ENCODE measurements around the gene DNMBP.
A peak's percentile ranks its signal among the peaks of the same experiment; 100 is the strongest.
"Not testable (repeated sequence)": the region's sequence is repeated elsewhere in the genome, so short reads cannot be mapped to it uniquely, and the experiment has no call there.

DNMBP gene

DNA sequence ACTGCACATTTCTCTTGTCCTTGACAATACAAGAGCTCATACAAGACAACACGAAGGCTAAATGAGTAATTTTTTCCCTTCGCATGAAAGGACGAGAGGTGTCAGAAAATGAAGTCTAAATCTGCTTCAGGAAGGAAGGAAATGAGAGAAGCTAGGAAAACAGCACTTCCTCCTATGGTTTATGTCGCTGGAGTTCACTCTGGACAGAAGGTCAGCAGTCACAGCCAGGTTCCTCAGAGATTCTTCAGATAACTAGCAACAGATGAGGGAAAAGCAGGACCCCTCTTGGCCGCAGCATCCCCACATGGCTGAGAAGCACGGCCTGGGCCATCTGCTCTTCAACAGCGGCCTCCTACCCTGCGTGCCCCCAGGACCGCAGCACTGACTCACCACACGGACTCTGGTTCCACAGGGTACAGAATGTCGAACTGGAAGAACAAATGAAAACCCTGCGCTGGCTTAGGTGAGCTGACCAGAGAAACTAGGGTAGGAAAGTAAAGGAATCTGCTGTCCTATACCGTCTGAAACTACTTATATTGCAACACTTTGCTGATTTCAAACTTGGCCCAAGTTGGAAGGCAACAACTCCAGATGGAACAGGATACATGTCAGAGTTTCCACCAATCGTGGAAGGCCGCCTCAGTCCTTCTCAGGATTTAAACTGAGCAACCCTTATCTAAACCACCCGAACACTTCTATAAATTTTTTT lies 26.3 kb downstream of the DNMBP start:
- peak; percentile 83 for DNase-seq

DNA sequence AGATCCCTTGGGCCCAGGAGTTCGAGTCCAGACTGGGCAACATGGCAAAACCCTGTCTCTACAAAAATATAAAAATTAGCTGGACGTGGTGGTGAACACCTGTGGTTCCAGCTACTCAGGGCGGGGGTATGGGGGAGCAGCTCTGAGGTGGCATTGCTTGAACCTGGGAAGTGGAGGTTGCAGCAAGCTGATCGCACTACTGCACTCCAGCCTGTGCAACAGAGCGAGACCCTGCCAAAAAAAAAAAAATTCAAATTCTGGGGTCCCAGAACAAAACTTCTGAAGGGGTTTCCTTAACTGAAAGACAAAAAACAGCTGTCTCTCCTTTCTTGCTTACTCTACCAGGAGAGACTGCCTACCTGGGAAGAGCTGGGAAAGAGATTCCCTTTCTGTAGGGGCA lies 27.0 kb downstream of the DNMBP start:
- DNase-seq, result no peak

DNA sequence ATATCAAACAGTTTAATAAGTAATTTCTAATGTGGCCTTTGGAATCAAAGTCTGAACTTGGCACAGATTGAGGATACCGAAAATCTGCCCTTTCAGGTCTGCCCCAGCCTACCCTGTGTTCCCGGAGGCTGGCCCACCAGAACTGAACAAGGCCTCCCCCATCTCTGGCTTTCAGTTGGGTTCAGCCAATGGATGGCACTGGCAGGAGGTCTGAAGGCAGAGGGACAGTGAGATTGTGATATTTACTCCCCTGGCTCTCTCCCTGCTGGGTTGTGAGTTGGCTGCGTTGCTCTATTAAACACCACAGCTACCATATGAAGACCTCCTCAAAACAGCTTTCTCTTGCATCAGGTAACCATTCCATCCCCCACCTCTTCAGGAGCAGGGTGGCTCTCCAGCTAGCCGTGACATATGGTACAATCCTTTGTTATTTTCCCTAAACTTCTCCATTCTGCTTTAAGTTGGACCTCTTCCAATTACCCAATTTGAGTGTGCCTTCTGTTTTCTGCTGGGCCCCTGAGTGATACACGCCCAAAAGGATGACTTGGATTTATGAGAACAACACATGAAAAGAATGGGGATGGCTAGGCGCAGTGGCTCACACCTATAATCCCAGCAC lies 28.1 kb downstream of the DNMBP start:
- DNase-seq, result no peak

DNA sequence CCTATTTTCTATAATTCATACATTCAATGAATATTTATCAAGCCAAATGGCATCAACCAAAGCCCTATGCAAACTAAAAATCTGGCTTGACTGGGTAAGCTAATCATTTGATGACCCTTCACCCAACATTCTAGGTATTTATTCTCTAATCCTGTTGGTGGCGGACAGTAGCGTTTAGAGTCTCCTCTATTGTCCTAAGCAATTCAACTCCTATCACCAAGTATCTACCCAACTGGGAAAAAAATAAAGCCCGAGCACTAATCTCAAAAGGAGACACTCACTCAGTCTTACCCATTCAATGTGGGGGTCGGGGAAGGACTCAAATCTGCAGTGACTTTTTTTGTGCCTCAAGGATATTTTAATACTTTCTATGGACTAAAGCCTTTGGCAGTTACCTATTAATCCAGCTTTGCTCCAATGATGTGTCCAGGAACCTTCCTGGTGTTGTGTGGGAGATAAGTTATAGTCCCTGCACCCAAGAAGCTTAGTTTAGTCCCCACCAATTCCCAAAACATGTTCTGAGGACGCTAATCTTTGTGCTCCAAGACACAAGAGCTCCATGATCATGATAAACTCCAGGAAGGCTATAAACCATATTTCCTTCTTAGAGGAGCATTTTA lies 30.6 kb downstream of the DNMBP start:
- no peak for DNase-seq

DNA sequence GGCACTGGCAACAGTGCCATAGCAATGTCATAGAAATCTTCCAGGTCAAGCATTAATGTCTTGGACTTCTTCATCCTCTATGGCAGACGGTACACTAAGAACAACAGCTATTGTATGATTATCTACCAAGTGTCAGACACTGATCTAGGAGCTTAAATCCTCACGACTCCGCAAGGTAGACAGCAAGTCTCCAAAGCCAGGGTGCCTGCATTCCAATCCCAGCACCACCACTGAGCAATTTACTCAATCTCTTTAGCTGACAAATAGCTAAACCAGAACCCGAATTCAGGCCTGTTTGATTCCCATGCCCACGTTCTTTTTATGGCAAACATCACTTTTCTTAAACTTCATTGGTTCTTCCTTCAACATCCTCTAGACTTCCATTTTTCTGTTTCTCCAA lies 31.8 kb downstream of the DNMBP start:
- DNase-seq, result no peak

DNA sequence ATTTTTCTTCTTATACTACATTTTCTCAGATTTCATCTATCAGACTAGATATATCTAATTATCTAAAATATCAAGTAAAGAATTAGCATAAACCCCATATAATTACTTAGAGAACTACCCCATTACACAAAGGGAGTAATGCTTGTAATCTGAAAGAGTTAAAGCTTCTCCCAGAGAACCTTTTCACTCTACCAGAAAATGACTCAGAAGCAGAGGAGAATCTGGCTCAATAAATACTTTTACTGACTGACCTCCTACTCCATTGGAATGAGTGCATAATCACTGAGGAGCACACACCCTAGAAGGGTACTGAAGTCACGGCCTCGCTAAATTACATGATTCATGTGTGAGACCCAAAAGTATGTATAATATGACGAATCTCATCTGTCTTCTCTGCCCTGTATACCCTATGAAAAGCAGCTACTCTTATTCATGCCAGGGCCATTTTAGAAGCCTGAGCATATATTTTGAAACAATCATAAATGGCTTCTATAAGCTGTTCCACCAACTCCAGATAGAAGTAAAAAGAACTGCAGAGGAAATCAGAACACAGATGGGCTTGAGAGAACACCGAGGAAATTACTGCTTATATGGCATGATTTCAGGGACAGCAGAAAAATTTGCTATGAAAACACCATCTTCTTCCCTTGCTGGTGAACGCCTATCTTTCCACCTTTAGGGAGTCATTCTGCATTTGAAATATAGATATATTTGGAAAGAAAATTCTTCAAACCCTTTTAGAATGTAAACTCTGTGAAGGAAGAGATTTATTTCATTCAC lies 32.7 kb downstream of the DNMBP start:
- peak; percentile 93 for DNase-seq

DNA sequence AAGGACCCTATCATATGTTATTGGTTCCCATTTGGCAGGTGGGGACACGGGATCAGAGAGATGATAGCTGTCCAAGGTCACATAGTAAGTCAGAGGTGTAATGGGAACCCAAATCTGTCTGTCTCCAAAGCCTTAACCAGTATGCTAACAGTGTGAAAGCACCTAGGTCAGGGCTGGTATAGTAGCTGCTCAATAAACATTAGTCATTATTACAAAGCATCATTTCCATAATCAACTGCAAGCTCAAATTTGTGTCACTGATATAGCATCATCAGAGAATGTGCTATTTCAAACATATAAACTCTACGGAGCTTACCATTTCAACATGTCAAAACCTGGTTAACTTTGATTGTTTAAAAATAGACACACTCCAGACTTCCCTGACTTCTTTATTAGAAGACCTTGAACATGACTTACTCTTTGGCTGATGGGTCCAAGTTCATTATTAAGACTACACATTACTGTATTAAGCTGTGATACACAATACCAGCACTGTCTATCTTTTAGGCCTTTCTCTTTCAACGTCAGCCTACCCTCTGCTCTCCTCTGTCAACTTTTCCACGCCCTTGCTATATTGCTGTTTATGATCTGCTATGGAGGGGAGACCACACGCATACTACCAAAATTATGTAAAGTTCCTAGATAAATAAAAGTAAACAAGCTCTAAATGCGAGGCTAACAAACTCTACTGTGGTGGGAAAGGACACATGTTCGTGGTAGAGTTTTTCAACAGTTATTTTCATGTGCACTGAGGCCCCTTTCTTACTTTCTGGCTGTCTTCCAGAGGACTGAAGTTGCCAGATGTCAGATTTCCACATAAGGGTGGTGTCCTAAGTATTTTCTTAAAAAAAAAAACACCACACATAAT lies 33.6 kb downstream of the DNMBP start:
- DNase-seq, result peak; percentile 72

DNA sequence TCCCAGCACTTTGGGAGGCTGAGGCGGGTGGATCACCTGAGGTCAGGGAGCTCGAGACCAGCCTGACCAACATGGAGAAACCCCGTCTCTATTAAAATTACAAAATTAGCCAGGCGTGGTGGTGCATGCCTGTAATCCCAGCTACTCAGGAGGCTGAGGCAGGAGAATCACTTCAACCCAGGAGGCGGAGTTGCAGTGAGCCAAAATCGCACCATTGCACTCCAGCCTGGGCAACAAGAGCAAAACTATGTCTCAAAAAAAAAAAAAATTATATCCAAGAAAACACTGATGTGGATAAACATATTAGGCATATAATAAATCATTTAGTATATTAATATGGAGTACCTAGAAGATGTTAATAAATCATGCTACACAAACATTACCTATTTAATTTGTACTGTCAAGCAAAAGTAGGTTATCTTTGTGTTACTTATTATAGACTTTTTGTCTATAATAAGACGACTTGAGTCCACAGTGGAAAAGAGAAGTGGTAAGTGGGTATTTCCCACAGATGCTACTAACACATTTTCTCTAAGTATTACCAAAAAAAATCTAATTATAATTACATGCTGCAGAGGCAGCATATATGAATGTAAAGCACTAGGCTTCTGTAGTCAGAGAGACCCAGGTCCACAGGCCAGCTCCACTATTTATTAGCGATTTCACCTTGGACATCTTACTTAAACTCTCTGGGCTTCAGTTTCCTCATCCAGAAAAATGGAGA lies 34.5 kb downstream of the DNMBP start:
- no peak for DNase-seq

DNA sequence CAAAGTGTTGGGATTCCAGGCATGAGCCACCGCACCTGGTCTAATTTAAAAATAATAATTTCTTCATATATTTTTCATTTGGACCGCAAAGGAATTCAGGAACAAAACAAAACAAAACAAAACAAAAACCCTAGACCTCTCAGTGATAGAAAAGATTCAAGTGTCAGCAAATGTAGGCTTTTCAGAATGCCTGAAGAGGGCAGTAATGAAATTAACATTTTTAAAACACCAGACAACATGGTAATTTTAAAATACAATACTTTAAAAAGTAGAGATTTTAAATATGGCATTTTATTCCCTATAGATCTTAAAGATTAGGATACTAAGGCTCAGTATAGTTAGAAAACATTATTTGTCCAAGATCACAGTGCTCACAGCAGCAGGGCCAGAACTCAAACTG lies 36.6 kb downstream of the DNMBP start:
- DNase-seq, result no peak

DNA sequence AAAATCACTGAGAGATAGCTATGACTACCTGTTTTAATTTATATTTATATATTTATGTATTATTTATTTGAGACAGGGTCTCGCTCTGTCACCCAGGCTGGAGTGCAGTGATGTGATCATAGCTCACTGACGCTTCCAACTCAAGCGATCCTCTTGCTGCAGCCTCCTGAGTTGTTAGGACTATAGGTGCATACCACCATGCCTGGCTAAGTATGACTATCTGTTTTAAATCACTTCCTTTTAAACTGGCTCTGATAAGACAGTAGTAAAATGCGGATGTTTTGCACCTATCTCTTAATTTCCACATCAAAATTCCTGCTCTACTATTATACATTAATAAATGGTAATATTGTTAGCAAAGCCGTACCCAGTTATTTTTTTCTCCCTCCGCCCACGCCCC lies 41.8 kb downstream of the DNMBP start:
- no peak for DNase-seq

DNA sequence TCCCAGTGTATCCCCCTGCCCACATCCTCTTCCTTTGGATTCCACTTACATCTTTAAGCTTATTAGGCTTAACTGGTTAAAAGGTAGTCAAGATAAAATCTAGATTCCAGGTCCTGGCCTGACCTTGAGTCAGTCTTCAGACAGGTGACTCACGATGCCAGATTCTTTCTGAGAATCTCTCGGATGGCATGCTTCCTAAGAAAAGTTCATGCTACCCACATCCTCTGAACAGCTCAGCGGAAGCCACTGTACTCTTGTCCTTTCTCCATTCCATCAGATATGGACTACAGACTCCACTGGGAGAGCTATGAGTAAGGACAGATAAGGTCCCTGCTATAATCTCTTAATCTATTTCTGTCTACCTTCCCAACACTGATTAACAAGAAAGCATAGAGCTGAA lies 43.4 kb downstream of the DNMBP start:
- peak; percentile 67 for DNase-seq

DNA sequence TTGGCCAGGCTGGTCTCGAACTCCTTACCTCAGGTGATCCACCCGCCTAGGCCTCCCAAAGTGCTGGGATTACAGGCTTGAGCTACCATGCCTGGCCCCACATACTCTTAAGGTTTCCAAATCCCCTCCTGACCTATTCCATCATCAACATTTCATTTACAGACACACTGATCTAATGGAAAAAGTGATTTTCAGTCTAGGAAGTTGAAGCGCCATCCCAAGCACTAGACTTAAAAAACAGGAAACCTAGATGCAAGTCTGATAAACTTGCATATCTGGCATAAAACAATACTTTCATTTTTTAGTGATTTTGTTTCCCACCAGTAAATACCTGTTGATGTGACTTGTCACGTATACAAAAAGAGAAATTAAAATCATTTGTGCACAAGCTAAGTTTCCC lies 44.0 kb downstream of the DNMBP start:
- no peak for DNase-seq

DNA sequence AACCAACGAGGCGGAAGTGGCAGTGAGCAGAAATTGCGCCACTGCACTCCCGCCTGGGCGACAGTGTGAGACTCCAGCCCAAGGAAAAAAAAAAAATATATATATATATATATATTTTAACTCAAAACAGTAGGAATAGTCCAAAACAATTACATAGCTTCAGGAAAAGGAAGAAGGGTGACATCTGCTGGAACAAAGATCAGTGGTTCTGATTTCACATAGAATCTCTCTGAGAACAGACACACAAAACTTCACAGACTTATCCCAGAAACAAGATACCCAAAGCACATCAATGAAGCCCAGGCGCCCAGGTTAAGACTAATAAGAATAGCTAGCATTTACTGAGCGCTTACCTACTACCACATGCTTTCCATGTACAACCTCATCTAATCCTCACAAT lies 45.0 kb downstream of the DNMBP start:
- no peak for DNase-seq

DNA sequence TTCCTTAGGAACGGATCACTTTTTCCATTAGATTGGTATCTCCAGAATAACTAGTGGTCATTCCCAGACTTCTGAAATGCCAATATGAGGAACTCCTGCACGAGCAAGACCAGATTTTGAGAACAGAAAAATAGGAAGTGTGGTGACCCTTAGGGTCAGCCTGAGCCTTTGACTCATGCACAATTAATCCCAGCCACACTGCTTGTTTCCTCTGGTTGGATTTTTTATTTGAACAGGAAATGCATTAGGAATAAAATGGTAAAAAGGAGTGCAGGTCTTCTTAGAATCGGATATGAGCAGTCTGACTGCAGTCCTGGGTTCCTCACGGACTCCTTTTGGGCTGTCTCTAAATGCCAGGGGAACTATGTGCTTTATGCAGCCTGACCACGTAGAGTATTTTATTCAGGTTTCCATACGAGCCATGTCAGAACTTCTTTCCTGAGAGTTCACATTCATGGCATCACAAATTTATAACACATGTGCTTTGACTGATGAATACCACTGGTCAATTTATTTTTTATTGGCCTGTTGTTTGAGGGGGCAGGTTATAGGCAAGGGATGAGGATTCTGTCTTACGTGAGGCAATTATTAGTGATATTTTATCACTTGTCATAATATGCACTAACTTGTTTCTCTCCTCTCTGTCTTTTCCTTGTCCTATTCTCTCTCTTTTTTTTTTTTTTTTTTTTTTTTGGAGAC lies 46.1 kb downstream of the DNMBP start:
- not testable (repeated sequence) for DNase-seq

DNA sequence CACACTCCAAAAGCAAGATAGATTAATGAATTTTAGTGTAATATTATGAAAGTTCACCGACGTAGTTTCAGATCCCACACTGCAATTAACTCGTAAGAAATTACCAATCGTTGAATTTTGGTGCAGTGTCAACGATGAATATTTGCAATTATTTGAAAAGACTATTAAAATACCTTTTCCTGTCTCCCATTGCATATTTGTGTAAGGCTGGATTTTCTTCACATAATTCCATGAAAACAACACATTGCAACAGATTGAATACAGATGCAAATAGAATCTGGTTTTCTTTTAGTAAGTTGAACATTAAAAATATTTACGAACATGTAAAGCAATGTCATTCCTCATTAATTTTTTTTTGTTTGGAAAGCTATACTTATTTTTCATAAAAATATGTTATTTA lies 50.9 kb downstream of the DNMBP start:
- no peak for DNase-seq

DNA sequence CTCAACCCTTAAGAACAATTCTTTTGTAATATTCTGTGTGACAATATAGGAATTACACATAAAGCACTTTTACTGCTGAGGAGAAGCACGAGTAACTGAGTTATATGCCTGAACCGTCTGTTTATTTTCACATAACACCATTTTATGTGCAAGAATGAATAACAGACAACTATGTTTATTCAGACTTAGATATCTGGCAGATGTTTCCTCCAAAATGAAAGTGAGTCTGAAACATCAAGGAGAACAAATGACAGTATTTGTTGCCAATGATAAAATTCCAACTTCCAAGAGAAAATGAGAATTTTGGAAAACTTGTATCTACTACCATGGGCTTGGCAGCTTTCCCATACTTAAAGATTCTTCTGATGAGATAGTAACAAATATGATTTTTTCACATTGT lies 51.4 kb downstream of the DNMBP start:
- DNase-seq, result no peak

DNA sequence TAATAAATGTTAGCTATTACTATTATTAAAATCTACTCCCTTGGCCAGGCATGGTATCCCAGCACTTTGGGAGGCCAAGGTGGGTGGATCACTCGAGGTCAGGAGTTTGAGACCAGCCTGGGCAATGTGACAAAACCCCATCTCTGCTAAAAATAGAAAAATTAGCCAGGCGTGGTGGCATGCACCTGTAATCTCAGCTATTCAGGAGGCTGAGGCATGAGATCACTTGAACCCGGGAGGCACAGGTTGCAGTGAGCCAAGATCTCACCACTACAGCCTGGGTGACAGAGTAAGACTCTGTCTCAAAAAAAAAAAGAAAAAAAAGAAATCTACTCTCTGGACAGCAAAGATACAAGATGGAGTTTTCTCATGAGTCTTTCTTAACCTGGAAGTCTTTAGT lies 56.2 kb downstream of the DNMBP start:
- DNase-seq, result not testable (repeated sequence)

DNA sequence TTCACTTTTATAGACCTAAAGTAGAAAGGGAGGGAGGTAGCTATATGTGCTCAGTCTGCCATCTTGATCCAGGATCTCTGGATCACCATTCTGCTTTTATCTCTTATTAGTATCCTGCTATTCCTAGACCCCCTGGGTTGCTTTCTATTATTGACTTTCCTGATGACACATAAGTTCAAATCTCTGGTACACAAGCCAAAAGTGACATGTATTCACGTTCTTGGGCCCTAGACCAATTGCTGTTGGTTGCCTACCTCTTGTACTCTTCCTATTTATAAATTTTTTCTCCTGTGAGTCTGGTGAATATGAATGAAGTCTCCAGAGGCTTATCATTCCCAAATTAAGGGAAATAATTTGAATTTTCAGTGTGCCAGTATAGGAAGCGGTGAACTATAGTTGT lies 56.9 kb downstream of the DNMBP start:
- DNase-seq, result no peak

DNA sequence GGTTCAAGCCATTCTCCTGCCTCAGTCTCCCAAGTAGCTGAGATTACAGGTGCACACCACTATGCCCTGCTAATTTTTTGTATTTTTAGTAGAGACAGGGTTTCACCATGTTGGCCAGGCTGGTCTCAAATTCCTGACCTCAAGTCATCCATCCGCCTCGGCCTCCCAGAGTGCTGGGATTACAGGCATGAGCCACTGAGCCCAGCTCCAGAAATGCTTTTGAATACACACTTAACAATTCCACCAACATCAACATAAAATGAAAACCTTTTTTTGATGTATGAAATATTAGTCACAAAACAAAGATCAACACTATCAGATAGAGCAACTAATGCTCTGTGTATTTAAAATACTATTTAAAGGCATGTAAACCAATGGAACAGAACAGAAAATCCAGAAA lies 63.7 kb downstream of the DNMBP start:
- not testable (repeated sequence) for DNase-seq

DNA sequence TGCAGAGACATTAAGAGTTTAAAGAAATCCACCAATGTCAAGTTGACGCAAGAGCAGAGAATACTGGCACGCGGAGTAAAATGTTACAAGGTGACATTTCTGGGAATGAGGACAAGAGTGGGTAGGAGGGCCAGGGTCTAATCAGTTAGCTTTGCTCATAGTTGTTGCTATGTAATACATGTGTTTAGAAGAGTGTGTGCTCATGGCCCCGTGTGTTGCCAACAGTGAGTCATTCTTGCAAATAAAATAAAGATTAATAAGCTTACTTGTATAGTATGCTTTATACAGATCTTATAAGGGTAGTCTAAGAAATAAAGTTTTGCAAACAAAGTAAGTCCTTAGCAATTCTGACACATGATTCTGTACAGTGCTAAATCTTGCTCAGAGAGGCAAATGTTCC lies 64.5 kb downstream of the DNMBP start:
- peak; percentile 67 for DNase-seq

DNA sequence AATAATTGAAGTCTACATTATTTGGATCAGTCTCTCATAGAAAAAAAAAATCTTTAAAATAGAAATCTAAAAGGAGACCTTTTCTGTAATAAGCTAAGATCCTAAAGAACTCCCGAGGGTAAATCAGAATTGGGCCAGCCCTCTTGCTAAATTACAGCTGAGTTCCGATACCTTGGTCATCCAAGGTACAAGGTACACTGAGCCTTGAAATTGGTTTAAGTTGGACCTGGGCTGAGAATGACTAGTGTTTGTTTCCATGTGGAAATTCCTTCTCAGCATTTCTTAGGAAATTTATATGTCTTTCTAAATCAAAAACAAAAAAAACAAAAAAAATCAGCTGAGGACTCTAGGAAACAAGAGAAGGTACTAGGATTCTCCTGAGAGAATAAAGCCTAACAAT lies 64.9 kb downstream of the DNMBP start:
- DNase-seq, result no peak
